Activated CD4-positive, alpha-beta T cell treated with anti-CD3 and anti-CD28 coated beads, Interleukin-2, amount 50 U/mL, for 48 hours (primary cell): ENCODE measurements around the gene FAM209B.
"Not testable (repeated sequence)": the region's sequence is repeated elsewhere in the genome, so short reads cannot be mapped to it uniquely, and the experiment has no call there.

Experiments
- DNase-seq, 2 experiments: peaks; one replicate each; pipeline ENCODE4 v3.0.0-alpha.2; 2020

Gene FAM209B

DNA sequence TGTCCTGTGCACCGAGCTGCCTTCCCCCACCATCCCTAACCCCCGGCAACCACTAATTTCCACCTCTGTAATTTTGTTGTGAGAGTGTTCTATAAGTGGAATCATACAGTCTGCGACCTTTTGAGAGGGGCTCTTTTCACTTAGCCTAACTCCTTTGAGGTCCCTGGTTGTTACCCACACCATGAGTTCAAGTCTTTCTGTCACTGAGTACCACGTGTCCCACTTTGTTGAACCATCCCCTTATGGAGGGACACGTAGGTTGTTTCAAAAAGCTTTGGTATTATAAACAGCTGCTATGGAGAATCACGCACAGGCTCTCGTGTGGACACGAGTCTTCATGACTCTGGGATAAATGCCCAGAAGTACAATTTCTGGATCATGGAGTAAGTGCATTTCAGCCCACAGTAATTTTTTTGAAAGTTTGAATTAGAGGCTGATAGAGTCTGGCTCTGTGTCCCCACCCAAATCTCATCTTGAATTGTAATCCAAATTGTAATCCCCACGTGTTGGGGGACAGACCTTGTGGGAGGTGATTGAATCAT is 9.5 kb downstream of the FAM209B start:
- no peak for DNase-seq

GRCh38 chr20:56551571-56551970 is 18.5 kb downstream of the FAM209B start:
- DNase-seq: no peak

GRCh38 chr20:56552911-56553629 is 20.0 kb downstream of the FAM209B start:
- DNase-seq: no peak

DNA sequence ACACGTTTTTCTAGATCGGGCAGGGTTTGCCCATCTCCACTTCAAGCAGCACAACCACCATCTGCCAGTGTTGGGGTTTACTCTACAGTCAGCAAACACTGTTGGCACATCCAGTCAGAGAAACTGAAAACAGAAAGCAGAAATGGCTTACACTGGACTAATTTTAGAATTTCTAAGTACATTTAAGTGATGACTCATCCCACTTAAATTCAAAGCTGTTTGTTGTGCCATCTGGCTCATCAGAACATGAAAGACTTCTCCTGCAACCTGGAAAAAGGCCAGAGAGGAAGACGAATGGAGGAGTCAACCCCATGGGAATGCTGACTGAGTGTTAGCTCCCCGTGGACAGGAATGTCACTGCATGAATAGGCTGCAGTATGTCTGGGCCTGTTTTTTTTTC is 21.8 kb downstream of the FAM209B start:
- DNase-seq: no peak

- DNase-seq: no peak
These were observed 25.9 kb downstream of the FAM209B start for GRCh38 chr20:56558968-56559367.

GRCh38 chr20:56564526-56564925 is 31.5 kb downstream of the FAM209B start:
- DNase-seq: not testable (repeated sequence)

- DNase-seq: no peak
These were observed 32.5 kb downstream of the FAM209B start for GRCh38 chr20:56565511-56565910.

GRCh38 chr20:56566621-56567020 is 33.6 kb downstream of the FAM209B start:
- no peak for DNase-seq

GRCh38 chr20:56570832-56571231 is 37.8 kb downstream of the FAM209B start:
- no peak for DNase-seq

DNA sequence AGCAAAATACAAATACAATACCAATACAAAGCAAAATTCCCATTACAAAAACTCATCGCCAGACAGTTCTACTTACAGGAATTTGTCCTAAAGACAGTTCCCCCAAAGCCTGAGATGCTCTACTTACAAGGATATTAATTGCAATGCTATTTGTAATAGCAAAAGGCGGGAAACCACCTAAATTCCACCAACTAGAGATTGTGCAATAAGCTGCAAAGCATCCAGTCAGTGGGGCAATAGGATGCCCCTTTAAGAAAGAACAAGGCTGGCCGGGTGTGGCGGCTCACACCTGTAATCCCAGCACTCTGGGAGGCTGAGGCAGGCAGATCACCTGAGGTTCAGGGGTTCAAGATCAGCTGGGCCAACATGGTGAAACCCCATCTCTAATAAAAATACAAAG is 39.1 kb downstream of the FAM209B start:
- DNase-seq: no peak

- DNase-seq: no peak
These were observed 40.9 kb downstream of the FAM209B start for GRCh38 chr20:56573986-56574385.

GRCh38 chr20:56574531-56575142 is 41.6 kb downstream of the FAM209B start:
- no peak for DNase-seq

- no peak for DNase-seq
These were observed 42.1 kb downstream of the FAM209B start for GRCh38 chr20:56575157-56575556.

DNA sequence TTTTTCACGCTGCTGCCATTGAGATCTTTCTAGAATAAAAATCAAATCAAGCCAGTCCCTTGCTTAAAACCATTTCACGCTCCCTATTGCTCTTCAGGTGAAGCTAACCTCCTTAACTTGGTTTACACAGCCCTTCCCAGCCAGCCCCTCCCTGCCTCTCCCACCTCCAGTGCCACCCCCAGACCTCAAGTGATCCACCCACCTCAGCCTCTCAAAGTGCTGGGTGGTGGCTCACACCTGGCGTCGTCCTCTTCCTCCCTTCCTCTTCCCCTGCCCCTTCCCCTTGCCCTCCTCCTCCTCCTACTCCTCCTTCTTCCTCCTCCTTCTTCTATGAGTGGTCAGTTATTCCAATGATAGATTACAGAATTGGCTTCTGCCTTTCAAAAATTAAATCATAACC is 42.9 kb downstream of the FAM209B start:
- no peak for DNase-seq

DNA sequence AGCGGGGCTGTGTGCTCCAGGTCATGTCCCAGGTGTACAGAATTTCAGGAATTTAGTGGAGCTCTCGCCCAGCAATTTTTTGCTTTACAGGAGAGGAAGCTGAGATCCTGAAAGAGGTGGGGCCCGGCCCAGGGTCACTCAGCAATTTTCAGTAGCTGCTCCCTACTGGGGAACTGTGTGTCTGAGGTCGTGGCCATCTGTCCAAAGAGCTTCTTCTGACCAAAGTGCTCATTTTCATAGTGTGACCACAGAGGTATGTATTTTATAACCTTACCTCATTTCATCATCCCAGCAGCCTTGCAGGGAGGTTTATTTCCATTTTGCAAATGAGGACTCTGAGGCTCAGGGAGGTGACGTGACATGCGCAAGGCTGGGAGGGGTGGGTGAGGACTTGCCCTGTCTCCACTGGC is 46.3 kb downstream of the FAM209B start:
- no peak for DNase-seq

DNA sequence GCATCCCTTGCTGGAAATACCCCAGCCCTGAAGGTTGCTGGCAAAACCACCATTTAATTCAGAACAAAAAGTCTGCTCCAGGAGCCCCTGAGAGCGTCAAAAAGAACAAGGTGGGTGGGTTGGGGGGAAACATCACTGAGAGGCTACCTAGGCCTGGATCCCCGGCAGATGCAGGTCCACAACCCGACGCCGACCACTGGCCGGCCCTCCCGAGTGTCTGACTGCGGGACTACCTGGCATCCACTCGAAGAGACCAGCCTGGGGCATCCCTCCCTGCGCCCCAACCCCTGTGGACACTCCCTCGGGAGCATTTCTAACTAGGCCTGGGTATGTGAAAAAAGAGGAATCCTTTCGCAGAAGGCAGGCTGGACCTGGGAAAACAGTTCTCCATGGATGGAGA is 47.2 kb downstream of the FAM209B start:
- DNase-seq: no peak

DNA sequence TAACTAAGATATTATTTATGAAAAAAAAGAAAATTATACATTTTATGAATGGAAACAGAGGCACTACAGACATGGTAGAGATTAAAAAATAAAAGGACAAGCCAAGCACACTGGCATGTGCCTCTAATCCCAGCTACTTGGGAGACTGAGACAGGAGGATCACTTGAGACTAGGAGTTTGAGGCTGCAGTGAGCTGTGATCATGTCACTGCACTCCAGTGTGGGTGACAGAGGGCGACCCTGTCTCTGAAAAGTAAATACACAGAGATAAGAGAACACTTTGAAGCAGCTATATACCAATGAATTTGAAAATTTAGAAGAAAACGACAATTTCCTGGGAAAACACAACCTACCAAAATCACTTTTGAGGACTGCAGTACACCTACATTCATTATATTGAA is 48.7 kb downstream of the FAM209B start:
- no peak for DNase-seq

DNA sequence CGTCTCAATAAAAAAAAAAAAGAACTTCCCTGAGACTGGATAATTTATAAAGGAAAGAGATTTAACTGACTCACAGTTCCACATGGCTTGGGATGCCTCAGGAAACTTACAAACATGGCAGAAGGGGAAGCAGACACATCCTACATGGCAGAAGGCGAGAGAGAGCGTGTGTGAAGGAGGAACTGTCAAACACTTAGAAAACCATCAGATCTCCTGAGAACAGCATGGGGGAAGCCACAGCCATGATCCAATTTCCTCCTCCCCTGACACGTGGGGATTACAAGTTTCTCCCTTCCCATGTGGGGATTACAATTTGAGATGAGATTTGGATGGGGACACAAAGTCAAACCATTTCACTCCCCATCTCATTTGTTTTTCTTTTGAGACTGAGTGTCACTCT is 49.5 kb downstream of the FAM209B start:
- DNase-seq: no peak

- no peak for DNase-seq
These were observed 51.9 kb downstream of the FAM209B start for GRCh38 chr20:56584916-56585315.
